SK-N-MC (cell line): ENCODE measurements around the gene GPR157.

Experiments
- FOXP2 ChIP-seq: optimal IDR thresholded peaks from 2 replicates; pipeline ENCODE3; 2011; ENCODE audit warnings: mild to moderate bottlenecking, moderate library complexity; ENCODE audit not compliant: insufficient read depth; ENCODE audit errors: extremely low read length, control extremely low read depth
- POLR2AphosphoS5 ChIP-seq: IDR thresholded peaks from 2 replicates; pipeline ENCODE4 v1.6.1; 2012; ENCODE audit warnings: mild to moderate bottlenecking, low read depth, low read length, borderline replicate concordance

DNA sequence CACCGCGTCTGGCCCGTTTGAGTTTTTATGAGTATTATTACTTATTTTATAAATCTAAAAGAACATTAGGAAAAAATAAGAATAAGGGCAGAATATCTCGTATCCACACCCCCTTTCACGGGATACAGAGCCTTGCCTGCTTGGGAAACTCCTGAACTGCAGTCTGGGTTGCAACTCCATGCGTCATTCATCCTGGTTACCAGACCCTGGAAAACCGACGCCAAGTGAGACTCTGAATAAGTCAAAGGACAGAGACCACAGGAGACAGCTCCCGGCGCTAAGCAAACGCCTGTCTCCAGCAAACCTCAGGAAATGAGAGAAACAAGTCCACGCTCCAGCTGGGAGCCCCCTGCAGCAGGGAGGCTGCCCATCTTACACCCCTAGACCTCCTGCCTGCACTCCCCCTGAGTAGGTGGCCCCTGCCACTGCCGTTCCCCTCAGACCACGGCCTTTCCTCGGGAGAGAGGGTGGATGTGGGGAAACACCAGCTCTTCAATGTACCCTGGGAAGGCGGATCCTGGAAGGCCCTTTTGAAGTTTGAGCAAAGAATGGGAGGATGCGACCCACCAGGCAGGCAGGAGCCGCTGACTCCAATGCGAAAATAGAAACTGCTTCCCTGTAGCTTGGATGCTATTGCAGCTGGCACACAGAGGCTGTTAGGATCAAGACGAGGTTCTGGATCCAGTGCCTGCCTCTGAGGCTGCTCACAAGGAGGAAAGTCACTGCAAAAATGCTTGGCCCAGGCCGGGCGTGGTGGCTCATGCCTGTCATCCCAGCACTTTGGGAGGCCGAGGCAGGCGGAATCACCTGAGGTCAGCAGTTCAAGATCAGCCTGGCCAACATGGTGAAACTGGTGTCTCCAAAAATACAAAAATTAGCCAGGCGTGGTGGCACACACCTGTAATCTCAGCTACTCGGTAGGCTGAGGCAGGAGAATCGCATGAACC lies 37.7 kb upstream of the GPR157 start:
- no peak for TF ChIP-seq POLR2AphosphoS5
- TF ChIP-seq FOXP2 = no peak
